Fibroblast of skin of left quadriceps (primary cell): ENCODE measurements around the gene NEAT1.

ENCODE experiments used
- DNase-seq, 2 experiments: peaks; one replicate each; pipeline ENCODE4 v3.0.0-alpha.2; 2013; ENCODE audit warnings: low read depth in 2 of 2

NEAT1 gene

DNA sequence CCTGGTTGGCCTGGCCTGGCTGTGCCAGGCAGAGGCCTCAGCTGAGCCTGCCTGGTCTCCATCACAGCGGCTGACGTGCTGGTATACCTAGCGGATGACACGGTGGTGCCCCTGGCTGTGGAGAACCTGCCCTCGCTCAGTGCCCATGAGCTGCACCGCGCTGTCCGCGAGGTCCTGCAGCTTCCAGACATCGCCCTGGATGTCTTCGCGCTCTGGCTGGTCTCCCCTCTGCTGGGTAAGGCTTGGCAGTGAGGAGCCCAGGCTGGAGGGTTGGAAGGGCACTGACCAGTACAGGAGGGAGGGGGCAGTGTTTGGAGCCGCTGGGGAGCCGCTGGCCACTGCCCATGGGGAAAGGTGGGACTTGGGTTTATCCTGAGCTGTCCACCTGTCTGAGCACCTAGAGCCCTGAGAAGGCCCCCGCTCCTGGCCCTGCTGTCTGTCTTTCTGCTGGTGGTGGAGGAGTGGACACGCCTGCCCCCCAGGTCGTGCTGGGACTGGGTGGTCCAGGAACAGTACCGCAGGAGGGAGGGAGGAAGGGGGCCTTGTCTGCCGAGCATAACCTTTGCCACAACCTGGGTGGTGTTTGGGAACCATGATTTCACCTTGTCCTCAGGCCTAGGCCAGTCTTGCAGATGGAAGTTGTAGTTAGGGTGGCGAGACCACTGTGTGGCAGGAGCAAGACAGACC, 33.2 kb upstream of the NEAT1 start:
- no peak for DNase-seq

GRCh38 chr11:65390099-65390941, 32.3 kb upstream of the NEAT1 start:
- DNase-seq = no peak

DNA sequence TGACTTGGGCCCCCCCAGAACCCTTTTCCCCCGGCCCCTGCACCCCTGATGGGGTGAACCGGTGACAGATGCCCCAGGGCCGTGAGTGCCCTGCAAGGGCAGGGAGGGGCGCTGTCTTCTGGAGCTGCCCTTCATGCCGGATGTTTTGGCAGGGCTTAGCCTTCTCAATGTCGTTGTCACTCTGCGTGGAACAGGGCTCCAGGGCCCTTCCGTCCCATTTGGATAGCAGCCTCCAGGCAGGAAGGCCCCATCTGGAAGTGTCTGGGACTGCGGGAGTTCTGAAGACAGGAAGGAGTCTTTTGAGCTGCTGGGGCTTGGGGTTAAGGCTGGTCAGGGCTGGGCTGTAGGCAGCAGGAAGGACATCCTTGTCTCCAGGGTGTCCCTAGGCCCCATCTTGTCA, 31.6 kb upstream of the NEAT1 start:
- no peak for DNase-seq

- no peak for DNase-seq
These were observed 30.3 kb upstream of the NEAT1 start for GRCh38 chr11:65392186-65392829.

DNA sequence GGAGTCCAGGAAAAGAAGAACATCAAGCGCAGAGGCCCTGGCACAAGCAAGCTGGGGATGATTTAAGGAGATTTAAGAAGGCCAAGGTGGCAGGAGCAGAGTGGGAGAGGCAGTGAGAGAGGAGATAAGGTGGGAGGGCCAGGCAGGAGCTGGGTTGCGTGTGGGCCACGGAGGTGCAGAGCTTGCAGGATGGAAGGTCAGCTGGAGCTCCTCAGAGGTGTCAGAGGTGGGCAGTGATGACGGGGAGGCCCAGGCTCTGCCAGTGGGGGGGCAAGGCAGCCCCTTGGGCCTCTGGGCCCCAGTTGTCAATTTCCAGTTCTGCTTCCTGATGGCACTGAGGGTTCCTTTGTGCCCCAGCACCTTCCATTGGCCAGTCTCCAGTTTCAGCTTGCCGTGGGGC, 29.7 kb upstream of the NEAT1 start:
- DNase-seq = no peak

- no peak for DNase-seq
These were observed 29.0 kb upstream of the NEAT1 start for GRCh38 chr11:65393513-65394079.

DNA sequence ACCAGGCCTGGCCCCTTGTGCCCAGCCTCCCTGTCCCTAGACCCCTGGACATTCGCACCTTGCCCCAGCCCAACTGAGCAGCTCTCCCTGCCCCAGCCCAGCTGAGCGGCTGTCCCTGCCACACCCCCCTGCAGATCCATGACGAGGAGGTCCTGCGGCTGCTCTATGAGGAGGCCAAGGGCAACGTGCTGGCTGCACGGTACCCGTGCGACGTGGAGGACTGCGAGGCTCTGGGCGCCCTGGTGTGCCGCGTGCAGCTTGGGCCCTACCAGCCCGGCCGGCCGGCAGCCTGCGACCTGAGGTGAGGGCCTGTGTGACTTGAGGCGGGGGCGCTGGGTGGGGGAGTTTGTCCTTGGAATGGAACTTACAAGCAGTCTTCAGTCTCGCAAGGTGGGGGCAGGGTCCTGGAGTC, 28.5 kb upstream of the NEAT1 start:
- no peak for DNase-seq

DNA sequence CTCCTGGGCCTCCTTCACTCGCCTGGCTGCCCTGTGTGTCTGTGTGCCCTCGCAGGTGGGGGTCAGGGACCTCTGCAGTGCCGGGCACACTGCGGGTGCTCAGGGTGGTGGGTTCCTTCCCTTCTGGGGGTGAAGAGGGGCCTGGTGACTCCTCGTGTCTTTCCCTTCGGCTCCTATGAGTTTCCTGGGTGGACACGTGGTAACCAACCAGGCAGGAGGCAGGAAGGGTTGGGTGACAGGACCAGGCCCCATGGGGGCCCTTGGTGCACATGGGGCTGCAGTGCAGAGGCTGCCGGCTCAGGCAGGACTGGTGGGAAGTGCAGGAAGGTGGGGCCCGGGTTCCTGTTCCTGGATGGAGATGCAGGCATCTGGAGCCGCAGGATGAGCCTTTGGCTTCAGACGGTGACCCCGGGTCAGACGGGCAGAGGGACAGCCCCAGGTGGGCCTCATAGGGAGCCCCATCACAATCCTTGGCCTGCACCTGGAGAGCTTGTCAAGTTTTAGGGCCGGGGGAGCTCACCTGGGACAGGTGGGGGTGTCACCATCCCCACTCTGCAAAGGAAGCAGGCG, 26.6 kb upstream of the NEAT1 start:
- DNase-seq = no peak

GRCh38 chr11:65396769-65397745, 25.5 kb upstream of the NEAT1 start:
- DNase-seq = no peak

- DNase-seq = no peak
These were observed 24.2 kb upstream of the NEAT1 start for GRCh38 chr11:65398362-65398910.

DNA sequence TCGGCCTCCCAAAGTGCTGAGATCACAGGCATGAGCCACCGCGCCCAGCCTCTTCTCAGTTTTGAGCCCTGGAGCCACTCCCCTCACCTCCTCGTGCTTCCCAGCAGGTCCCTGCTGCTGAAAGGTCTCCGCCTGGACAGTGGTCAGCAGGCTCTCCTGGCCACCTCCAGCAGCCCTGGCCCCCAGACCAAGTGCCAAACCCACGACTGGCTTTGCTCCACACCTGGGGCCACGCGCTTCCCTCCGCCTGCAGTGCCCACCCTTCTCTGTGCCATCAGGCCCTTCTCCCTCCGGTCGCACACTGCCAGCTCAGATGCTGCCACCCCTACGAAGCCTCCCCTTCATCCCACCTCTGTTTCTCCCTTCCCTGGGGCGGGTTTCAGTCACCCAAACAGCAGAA, 23.3 kb upstream of the NEAT1 start:
- no peak for DNase-seq

GRCh38 chr11:65399845-65400244, 22.8 kb upstream of the NEAT1 start:
- no peak for DNase-seq

DNA sequence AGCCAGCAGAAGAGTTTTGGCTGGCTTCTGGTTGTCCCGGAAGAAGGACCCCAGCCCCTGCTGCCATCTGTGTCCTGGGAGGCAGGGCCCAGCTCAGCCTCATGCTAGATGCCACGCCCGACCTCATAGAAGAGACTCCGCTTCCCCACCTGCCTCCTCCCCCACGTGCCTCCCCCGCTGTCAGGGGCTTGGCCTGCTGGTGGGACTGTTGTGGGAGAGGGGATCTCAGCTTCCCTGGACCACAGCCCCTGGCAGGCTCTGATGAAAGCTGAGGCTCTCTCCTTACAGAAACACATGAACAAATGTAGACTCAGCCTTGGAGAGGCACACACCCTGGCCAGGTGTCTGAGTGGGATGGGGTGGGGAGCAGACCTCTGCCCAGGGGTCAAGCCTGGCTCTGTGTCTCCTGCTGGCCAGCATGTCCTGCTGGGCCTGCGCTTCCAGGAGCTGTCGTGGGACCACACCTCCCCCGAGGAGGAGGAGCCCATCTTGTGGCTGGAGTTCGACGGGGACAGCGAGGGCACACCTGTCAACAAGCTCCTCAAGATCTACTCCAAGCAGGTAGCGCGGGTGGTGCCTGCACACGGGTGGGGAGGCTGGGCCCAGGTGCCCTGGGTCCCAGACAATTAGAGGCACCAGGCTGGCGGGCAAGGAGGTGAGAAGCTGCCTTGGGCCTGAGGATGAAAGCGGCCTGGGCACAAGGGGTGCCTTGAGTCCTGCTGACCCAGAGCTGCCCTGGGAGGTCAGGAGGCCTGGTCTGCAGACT, 22.1 kb upstream of the NEAT1 start:
- DNase-seq = no peak

GRCh38 chr11:65401073-65401802, 21.4 kb upstream of the NEAT1 start:
- no peak for DNase-seq

DNA sequence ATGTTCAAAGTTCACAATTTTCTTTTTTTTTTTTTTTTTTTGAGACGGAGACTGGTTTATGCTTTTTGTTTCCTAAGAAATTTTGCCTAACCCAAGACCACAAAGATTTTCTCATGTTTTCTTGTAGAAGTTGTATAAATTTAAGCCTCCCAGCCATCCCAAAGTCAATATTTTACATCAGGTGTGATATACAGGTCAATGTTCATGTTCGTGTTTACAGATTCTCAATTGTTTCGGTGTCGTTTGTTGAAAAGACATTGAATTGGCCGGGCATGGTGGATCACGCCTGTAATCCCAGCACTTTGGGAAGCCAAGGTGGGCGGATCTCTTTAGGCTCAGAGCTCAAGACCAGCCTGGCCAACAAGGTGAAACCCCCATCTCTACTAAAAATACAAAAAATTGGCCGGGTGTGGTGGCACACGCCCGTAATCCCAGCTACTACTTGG, 20.8 kb upstream of the NEAT1 start:
- DNase-seq = no peak

- DNase-seq = no peak
These were observed 19.8 kb upstream of the NEAT1 start for GRCh38 chr11:65402790-65403189.

DNA sequence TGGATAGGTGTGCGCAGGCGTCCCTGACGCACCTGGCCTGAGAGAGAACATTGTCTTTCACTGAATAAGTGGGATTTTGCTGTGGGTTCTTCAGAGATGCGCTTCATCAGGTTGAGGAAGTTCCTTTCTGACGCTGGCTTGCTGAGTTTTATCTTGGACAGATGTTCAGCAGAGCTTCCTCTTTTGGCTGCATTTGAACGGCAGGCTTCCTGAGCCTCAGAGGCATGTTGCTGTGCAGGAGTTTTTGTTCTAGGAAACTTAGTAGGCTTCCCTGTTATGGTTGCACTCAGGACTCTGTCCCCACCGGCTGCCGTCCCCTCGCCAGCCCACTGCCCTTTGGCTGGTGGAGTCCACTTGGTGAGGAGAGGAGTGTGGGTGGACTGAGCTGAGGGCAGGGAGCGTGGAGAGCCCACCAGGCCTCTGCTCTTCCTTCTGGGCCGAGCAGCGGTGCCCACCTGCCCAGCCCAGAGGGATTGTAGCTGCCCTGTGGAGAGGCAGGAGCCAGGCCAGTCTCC, 18.9 kb upstream of the NEAT1 start:
- no peak for DNase-seq

GRCh38 chr11:65404210-65404609, 18.4 kb upstream of the NEAT1 start:
- no peak for DNase-seq
